Activated naive CD4-positive, alpha-beta T cell treated with anti-CD3 and anti-CD28 coated beads, Interleukin-2, amount 50 U/mL, for 24 hours (primary cell): ENCODE measurements around the gene LMF1.
"Not testable (repeated sequence)": the region's sequence is repeated elsewhere in the genome, so short reads cannot be mapped to it uniquely, and the experiment has no call there.

Experiments used
- H3K27ac Mint-ChIP-seq: one replicate; pipeline ENCODE4 v1.8.0; 2021; ENCODE audit warnings: mild to moderate bottlenecking, mixed read lengths
- H3K27me3 Mint-ChIP-seq: one replicate; pipeline ENCODE4 v1.8.0; 2021; ENCODE audit warnings: mixed read lengths
- H3K36me3 Mint-ChIP-seq: one replicate; pipeline ENCODE4 v1.8.0; 2021; ENCODE audit warnings: mixed read lengths
- H3K4me1 Mint-ChIP-seq: one replicate; pipeline ENCODE4 v1.8.0; 2021; ENCODE audit warnings: mixed read lengths
- H3K4me3 Mint-ChIP-seq: one replicate; pipeline ENCODE4 v1.8.0; 2021; ENCODE audit warnings: mild to moderate bottlenecking, mixed read lengths
- H3K9me3 Mint-ChIP-seq: one replicate; pipeline ENCODE4 v1.8.0; 2021; ENCODE audit warnings: mixed read lengths

LMF1 gene

DNA sequence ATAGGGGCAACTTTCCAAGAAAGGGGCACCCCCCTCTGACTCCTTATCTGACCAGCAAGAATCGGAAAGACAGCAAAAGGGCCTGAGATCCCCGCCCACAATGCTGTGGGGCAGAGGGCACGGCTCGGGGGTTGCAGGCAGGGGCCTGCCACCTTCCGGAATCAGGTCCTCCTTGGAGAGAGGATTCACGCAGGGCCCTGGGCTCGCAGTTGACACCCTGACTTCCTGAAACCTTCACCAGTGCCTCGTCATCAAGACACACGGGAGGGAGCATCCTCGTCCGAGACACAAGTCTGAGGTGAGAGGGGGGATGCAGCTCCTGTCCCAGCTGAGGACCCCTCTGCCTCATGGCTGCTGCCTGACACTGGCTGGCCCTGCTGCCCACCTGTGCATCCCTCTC is 81.2 kb downstream of the LMF1 start:
- Mint-ChIP-seq H3K9me3 (no peaks in the 10 kb centered on the region), H3K27me3 (no peaks in the 10 kb centered on the region), H3K4me1 (no peaks in the 10 kb centered on the region), H3K36me3 (peaks cover 1% of the 10 kb centered on the region), H3K4me3 (no peak overlapping the region), H3K27ac (no peak overlapping the region)

DNA sequence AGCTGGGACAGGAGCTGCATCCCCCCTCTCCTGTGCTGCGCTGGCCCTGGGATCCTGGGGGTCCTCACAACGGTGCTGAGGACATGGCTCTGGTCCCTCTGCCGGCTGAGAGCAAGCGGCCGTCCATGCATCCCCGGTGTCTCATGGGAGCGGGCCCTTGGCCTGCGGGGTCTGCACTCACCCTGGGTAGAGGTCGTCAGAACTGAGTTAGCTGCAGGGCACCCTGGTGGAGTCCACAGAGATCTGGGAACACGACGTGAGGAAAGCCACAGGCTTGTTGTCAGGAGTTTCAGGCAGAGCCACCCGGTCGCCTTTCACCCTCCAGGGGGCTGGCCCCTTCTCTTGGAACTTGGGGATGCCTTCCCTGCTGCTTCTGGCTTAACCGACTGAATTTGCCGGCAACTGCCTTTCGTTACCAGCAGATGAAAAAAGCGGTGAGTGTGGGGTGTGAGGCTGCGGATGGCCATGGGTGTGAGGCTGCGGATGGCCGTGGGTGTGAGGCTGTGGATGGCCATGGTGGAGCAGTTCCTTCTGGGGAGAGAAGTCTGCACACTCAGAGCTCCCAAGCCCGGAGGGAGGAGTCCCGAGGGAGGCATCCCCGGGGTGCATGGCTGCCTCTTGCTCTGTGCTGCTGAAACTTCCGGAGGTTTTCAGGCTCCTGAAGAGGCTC is 81.7 kb downstream of the LMF1 start:
- no peak overlapping the region for H3K4me3 Mint-ChIP-seq
- peaks cover 1% of the 10 kb centered on the region for H3K36me3 Mint-ChIP-seq
- H3K27ac Mint-ChIP-seq: no peak overlapping the region
- no peaks in the 10 kb centered on the region for H3K27me3 Mint-ChIP-seq
- no peaks in the 10 kb centered on the region for H3K9me3 Mint-ChIP-seq
- no peaks in the 10 kb centered on the region for H3K4me1 Mint-ChIP-seq

DNA sequence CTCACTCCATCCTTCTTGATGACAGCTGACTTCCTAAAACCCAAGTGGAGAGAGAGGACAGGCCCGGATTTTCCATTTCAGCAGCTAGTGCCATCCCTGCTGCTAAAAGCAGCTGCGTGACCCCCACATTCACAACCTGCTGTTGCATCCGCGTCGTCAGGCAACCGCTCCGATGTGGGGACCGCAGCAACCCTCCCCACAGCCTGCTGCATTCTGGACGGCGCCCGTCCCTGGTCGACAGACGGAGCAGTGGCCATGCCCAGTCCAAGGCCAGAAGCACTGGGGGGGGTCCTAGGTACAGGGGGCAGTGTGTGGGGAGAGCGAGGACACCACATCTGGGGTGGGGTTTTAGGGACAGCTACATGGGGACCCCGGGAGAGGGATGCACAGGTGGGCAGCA is 82.3 kb downstream of the LMF1 start:
- H3K27me3 Mint-ChIP-seq, H3K9me3 Mint-ChIP-seq, H3K27ac Mint-ChIP-seq, H3K4me1 Mint-ChIP-seq, H3K4me3 Mint-ChIP-seq, H3K36me3 Mint-ChIP-seq: not testable (repeated sequence)

DNA sequence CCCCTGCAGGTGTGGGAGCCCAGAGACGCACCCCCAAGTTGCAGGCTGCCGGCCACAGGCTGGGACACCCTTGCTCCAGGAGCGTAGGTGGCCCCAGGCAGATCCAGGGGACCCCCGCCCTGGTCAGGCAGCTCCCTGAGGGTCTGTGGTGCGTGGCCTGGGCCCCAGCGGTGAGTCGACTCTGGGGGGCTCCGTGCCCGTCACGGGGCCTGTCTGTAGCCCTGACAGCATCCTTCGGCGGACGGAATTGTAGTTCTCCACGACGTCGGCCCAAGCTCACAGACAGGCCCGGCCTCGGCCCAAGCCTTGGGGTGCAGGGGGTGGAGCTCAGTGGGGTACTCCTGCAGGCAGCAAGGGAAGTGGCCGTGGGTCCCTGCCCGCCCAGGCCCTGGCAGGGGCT is 82.9 kb downstream of the LMF1 start:
- no peaks in the 10 kb centered on the region for H3K4me1 Mint-ChIP-seq
- H3K4me3 Mint-ChIP-seq: no peak overlapping the region
- no peak overlapping the region for H3K27ac Mint-ChIP-seq
- peaks cover 1% of the 10 kb centered on the region for H3K36me3 Mint-ChIP-seq
- H3K27me3 Mint-ChIP-seq: no peaks in the 10 kb centered on the region
- H3K9me3 Mint-ChIP-seq: no peaks in the 10 kb centered on the region

DNA sequence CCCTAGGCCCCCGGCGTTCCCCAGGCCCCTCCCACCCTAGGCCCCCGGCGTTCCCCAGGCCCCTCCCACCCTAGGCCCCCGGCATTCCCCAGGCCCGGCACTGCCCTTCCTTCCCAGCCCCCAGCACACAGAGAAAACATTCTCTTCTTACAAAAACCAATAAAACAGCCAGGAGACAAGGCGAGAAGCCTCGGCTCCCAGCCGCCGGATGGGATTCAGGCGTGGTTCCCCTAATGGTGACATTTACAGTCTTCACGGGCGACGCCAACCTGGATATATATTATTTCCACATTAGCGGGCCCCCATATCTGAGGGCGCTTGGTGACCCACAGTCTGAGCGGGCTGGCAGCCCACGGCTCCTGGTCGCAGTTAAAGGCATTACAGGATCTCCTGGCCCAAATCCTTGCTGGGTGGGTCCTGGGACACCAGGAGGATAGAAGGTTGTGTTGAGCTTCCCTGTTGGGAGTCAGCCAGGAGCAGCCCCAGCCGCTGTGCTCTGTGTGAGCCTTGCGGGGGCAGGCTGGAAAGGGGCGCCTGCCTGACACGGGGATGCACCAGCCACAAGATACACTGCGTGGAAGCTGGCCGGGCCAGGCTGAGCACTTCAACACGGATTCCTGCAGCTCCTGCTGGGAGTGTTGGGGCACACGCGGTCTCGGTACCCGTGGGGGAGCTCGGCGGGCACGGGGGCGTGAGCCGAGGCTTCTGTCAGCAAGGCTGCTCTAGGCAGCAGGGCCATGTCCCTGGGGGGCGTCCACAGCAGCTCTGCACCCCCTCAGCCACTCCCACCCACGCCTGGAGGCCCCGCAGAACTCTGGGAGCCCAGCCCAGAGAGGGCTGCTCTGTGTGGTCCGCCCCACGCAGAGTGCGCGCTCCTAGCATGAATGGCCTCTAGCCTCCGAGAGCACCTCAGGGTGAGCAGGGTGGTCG is 83.7 kb downstream of the LMF1 start:
- Mint-ChIP-seq H3K27me3 (no peaks in the 10 kb centered on the region), H3K4me3 (no peak overlapping the region), H3K27ac (no peak overlapping the region), H3K4me1 (no peaks in the 10 kb centered on the region), H3K9me3 (no peaks in the 10 kb centered on the region), H3K36me3 (peaks cover 1% of the 10 kb centered on the region)

DNA sequence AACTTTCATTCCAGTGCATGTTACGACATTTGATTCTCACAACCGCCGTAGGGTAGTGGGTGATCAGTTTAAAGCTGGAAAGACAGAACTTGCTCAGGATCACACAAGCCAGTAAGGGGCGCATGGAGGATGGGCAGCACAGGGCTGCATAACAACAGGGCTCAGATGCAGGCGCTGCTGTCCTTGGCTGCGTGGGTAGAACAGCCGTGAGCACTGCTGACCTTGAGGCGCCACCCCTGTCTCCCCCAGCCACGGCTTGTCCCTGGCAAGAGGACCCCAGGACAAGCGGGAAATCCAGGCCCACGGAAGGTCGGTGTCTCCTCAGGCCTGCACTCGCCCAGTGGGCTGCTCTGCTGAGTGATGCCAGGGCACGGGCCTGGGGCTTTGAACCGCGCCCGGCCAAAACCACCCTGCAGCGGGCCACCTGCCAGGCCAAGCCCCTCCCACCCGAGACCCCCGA is 84.7 kb downstream of the LMF1 start:
- Mint-ChIP-seq H3K27ac (no peak overlapping the region), H3K36me3 (peaks cover 4% of the 10 kb centered on the region), H3K4me3 (no peak overlapping the region), H3K9me3 (no peaks in the 10 kb centered on the region), H3K27me3 (no peaks in the 10 kb centered on the region), H3K4me1 (no peaks in the 10 kb centered on the region)

DNA sequence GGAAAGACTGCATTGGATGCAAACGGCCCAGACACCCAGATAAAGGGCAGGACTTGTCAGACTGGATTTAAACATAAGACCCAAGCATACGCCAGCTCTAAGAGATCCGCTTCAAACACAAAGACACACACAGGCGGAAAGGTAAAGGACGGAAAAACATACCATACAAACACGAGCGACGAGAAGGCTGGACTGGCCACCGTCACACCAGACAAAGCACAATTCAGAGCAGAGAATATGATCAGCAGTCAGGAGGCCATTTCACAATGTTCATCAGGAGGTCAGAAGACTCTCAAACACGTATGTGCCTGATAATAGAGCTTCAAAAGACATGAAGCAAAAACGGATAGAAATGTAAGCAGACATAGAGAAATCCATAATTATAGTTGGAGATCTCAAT is 85.4 kb downstream of the LMF1 start:
- H3K9me3 Mint-ChIP-seq: no peaks in the 10 kb centered on the region

DNA sequence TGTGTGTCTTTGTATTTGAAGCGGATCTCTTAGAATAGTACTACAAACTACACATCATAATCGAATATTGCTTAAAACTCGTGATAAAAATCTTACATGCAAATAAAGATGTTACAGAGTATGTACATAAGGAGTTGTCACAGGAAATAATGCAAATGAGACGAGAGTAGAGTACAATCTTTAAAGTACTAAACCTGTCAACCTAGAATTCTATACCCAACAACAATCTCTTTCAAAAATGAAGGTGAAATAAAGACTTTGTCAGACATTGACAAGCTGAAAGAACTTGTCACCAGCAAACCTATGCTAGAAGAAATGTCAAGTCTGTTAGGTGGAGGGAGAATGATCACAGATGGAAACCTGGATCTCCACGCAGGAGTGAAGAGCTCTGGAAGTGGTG is 86.6 kb downstream of the LMF1 start:
- Mint-ChIP-seq H3K36me3 (peaks cover 4% of the 10 kb centered on the region), H3K27ac (no peak overlapping the region), H3K4me1 (no peaks in the 10 kb centered on the region), H3K27me3 (no peaks in the 10 kb centered on the region), H3K9me3 (no peaks in the 10 kb centered on the region), H3K4me3 (no peak overlapping the region)

More for the DNA sequence above, 85.4 kb downstream of the LMF1 start:
- no peak overlapping the region for H3K4me3 Mint-ChIP-seq
- H3K27me3 Mint-ChIP-seq: no peaks in the 10 kb centered on the region
- H3K36me3 Mint-ChIP-seq: peaks cover 4% of the 10 kb centered on the region
- H3K4me1 Mint-ChIP-seq: no peaks in the 10 kb centered on the region
- H3K27ac Mint-ChIP-seq: no peak overlapping the region

DNA sequence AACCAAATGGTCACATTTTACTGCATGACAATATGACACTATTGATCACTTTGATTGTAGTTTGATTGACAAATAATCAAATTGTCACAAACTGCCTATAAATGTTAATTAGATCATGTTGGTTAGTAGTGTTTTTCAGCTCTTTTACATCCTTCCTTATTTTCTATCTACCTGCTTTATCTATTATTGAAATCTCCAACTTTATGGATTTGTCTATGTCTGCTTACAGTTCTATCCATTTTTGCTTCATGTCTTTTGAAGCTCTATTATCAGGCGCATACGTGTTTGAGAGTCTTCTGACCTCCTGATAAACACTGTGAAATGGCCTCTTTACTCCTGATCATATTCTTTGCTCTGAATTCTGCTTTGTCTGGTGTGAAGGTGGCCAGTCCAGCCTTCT is 87.0 kb downstream of the LMF1 start:
- no peak overlapping the region for H3K27ac Mint-ChIP-seq
- H3K9me3 Mint-ChIP-seq: no peaks in the 10 kb centered on the region
- no peaks in the 10 kb centered on the region for H3K27me3 Mint-ChIP-seq
- no peak overlapping the region for H3K4me3 Mint-ChIP-seq
- peaks cover 4% of the 10 kb centered on the region for H3K36me3 Mint-ChIP-seq
- no peaks in the 10 kb centered on the region for H3K4me1 Mint-ChIP-seq

DNA sequence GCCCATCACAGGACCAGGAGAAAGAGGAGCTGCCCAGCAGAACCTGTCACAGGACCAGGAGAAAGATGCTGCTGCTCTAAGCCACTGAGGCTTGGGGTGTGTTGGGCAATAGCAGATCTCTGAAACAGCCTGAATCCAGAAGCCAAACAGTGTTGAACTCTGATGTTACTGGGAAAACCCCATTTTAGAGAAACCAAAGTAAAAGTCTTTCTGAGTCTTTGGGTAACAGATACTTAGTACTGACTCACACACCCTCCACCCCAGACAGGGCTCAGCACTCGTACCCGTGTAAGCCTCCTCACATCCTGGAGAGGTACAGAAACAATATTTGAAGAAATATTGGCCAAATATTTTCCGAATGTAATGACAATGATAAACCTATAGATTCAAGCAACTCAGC is 87.4 kb downstream of the LMF1 start:
- Mint-ChIP-seq H3K9me3 (no peaks in the 10 kb centered on the region), H3K27ac (no peak overlapping the region), H3K36me3 (peaks cover 4% of the 10 kb centered on the region), H3K4me1 (no peaks in the 10 kb centered on the region), H3K4me3 (no peak overlapping the region), H3K27me3 (no peaks in the 10 kb centered on the region)

DNA sequence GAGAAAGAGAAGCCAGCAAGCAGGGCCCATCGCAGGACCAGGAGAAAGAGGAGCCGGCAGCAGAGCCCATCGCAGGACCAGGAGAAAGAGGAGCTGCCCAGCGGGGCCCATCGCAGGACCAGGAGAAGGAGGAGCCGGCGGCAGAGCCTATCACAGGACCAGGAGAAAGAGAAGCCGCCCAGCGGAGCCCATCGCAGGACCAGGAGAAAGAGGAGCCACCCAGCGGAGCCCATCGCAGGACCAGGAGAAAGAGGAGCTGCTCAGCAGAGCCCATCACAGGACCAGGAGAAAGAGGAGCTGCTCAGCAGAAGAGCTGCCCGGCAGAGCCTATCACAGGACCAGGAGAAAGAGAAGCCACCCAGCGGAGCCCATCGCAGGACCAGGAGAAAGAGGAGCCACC is 88.1 kb downstream of the LMF1 start:
- H3K36me3 Mint-ChIP-seq, H3K4me3 Mint-ChIP-seq, H3K27ac Mint-ChIP-seq, H3K4me1 Mint-ChIP-seq, H3K9me3 Mint-ChIP-seq, H3K27me3 Mint-ChIP-seq: not testable (repeated sequence)

DNA sequence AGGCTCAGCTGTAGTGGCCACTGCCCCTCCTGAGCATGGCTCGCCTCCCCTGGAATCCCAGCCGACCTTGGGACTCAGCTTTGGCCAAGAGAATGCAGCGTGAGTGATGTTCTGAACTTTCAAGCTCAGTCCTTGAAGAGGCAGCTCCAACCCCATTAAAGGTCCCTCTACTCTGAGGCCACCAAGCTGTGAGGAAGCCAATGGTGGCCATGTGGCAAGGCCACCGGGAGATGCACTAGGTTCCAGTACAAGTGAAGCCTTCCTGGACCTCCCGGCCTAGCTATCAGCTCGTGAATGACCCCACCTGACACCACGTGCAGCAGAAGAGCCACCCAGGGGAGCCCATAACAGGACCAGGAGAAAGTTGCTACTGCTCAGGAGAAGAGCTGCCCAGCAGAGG is 88.5 kb downstream of the LMF1 start:
- Mint-ChIP-seq H3K27ac (no peak overlapping the region), H3K4me1 (no peaks in the 10 kb centered on the region), H3K4me3 (no peak overlapping the region), H3K27me3 (no peaks in the 10 kb centered on the region), H3K36me3 (peaks cover 4% of the 10 kb centered on the region), H3K9me3 (no peaks in the 10 kb centered on the region)

DNA sequence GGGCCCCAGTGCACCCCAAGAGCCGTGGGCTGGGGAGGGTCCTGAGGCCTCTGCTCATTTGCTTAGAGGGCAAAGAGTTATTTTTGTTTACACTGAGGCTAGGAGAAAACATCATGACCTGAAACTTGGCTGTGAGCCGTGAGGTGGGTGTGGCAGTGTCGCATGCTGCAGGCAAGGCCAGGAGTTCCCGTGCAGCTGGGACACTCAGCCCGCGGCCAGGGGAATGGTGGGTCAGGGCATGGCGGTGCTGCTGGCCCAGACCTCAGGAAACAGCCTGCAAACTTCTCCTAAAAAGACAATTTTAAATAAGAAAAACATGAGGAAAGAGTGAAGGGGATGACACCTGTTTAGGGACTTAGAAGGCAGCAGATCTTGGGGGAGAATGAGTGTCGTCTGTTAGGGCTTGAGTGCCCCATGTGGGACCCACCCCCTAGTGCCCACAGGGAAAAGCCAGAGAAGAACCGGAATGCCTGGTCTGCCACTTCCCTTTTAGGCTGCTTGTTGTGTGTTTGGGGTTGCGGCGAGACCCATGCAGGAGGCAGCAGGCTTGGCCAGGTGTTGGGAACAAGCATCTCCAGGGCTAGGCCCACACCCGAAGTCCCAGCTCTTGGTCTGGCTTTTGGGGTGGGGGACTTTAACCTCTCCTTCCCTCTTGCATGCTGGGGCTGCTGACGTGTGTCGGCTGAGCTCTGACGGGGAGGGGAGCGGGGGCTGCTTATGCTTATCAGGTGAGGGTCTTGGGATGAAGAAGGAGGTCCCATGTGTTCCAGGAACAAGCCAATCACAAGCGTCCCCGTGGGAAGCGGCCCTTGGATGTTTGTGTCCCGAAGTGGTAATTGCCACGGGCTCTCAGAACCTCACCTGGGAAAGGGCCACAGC is 89.3 kb downstream of the LMF1 start:
- H3K27ac Mint-ChIP-seq: no peak overlapping the region
- H3K4me1 Mint-ChIP-seq: no peaks in the 10 kb centered on the region
- no peaks in the 10 kb centered on the region for H3K27me3 Mint-ChIP-seq
- H3K9me3 Mint-ChIP-seq: no peaks in the 10 kb centered on the region
- H3K4me3 Mint-ChIP-seq: no peak overlapping the region
- H3K36me3 Mint-ChIP-seq: peaks cover 6% of the 10 kb centered on the region

DNA sequence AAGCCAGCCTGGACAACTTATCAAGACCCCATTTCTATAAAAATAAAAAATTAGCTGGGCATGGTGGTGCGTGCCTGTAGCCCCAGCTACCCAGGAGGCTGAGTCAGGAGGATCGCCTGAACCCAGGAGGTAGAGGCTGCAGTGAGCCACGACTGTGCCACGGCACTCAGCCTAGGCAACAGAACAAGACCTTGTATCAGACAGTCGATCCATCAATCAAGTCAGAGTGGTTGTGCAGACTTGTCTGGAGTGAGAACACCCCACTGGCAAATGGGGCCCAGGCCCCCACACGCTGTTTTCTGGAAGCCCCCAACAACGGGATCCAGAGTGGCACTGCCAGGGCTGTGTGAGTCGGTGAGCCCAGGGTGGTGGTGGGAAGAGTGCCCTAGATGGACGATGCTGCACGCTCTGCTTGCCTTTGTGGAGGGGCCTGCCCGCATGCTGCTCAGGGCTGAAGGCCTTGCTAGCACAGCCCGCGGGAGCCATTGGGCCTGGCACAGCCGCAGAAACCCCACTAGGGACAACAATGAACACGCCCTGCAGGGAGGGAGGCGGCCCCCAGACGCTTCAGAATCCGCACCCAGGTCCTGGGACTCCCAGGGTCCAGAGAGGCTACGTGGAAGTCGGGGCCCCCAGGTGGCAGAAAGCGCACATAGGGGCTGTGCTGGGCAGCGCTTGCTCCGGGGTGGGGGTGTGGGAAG is 90.2 kb downstream of the LMF1 start:
- Mint-ChIP-seq H3K4me3 (no peak overlapping the region), H3K4me1 (no peaks in the 10 kb centered on the region), H3K9me3 (no peaks in the 10 kb centered on the region), H3K36me3 (peaks cover 6% of the 10 kb centered on the region), H3K27ac (no peak overlapping the region), H3K27me3 (no peaks in the 10 kb centered on the region)

DNA sequence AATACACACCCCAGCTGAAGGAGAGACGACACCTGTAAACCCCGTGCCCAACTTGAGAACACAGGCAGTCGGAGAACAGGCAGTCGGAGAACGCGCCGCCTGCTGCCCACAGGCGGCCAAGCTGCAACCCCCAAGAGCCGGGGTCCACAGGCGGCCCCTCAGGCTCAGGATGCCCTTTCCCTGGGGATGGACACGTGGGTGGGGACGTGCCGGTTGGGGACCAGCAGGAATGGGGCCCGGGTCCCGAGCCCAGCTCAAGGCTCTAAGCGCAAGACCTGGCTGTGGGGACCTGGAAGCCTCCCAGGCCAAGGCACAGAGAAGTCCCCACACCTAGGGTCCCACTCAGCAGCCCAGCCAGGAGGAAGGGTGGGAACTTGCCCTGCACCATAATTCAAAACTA is 90.8 kb downstream of the LMF1 start:
- Mint-ChIP-seq H3K27me3 (no peaks in the 10 kb centered on the region), H3K4me3 (no peak overlapping the region), H3K9me3 (no peaks in the 10 kb centered on the region), H3K4me1 (no peaks in the 10 kb centered on the region), H3K27ac (no peak overlapping the region), H3K36me3 (peaks cover 6% of the 10 kb centered on the region)
